GM18861 (cell line): Measurements from ENCODE around the gene TMEM167B.

Experiments
- ATAC-seq: cut with Tn5 transposase; IDR thresholded peaks from one replicate; pipeline ENCODE4 v1.9.1; 2021; ENCODE audit not compliant: unreplicated experiment

TMEM167B gene

DNA sequence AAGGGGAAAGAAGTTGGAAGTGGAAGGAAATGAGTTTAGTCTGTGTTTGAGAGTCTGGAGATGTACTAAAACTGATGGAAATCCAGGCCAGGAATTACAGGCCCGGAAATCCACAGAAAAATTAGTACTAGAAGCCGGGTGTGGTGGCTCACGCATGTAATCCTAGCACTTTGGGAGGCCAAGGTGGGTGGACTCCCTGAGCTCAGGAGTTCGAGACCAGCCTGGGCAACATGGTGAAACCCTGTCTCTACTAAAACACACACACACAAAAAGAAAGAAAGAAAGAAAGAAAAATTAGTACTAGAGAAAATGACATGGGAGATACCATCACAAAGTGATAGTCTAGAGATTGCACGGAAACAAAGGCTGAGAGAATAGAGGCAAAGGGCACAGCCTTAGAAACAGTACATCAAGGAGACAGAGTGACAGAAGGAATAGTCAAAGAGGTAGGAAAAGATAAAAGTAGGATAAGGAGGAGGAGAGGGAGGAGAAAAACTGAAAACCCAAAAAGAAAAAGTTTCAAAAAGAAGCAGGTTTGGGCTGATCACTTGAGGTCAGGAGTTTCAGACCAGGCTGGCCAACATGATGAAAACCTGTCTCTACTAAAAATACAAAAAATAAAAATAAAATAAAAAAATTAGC, 10.0 kb upstream of the TMEM167B start:
- no peak for ATAC-seq

DNA sequence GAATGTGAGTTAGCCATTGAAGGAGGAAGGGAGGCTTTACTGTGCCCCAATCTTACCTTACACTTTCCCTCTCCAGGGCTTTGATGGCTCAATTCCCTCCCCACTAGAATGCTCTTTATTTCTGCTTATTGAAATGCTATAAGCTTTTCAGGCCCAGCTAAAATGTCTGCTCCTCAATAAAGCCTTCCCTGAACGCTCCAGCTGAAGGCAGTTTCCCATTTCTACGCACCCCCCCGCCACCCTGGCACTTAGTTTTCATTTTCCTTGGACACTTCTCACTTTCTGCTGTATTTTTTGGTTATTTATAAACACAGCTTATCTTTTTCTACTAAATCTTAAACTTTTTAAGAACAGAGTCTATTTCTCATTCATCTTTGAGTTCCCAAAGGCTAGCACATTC, 7.1 kb upstream of the TMEM167B start:
- ATAC-seq = no peak

DNA sequence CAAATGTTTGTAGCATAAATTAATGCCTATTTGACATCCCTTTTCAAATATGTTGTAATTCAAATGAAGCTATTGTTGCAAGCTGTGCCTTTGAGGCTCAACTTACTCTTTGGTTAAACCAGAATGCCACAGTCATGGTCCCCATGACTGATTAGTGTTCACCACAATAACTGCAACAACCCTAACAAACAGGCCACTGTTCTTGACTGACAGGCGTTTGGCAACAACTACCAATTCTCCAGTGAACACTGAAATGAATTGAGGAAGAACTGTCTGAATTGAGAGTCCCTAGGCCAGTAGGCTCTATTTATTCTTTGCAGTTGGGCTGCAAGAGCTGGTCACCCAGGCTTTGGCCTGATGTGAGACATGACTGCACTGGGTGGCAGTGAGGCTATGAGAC, 6.6 kb upstream of the TMEM167B start:
- ATAC-seq = no peak

DNA sequence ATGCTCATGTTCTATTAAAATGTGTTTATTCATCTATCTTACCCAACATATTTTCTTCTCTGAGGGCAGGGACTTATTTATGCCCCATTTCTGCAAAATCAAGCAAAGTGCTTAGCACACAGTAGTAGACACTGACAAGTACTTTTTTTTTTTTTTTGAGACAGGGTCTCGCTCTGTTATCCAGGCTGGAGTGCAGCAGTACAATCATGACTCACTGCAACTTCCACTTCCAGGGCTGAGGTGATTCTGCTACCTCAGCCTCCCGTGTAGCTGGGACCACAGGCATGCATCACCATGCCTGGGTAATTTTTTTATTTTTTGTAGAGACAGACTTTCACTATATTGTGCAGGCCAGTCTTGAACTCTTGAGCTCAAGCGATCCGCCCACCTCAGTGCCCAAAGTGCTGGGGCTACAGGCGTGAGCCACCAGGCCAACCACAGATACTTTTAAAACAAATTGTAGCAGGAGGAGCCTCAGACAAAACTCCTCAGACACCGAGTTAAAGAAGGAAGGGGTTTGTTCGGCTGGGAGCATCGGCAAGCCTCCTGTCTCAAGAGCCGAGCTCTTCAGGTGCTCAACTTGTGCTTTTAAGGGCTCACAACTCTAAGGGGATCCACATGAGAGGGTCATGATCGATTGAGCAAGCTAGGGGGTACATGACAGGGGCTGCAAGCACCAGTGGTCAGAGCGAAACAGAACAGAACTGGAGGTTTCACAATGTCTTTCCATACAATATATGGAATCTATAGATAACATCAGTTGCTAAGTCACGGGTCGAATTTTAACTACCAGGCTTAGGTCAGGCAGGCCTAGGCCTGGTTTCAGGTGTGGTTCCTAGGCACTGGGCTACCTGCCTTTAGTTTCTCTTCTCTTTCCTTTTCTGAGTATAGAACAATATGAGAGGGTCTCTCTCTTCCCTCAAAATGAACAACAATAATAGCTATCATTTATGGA, 5.7 kb upstream of the TMEM167B start:
- ATAC-seq = no peak

DNA sequence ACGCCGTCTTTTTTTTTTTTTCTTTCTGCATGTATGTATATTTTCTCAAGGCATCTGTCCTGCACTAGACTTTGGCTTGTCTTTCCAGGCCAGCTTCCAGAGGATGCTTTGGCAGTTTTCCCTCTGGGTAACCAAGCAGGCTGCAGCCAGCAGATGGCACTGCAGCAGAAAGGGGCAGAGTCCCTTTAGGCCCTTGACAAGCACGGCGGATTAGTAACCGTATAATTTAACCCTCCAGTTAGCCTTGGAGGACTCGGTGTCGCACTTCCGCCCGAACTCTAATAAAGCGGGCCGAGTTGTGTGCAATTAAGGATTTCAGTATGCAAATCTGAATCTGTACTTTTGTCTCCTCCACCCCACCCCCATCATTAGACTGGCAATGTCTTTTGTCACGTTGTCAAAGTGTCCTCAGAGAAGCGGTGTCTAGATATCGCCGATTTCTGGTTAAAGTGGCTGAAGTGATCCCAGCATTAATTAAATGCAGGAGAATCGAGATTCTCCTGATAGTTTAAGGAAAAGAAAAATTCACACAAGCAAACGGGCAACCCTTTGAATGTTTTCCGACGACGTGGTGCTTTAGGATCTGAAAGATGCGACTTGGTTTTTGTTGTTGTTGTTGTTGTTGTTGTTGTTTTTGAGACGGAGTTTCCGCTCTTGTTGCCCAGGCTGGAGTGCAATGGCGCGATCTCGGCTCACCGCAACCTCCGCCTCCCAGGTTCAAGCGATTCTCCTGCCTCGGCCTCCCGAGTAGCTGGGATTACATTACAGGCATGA, 1.1 kb upstream of the TMEM167B start:
- peak; percentile 38 for ATAC-seq

DNA sequence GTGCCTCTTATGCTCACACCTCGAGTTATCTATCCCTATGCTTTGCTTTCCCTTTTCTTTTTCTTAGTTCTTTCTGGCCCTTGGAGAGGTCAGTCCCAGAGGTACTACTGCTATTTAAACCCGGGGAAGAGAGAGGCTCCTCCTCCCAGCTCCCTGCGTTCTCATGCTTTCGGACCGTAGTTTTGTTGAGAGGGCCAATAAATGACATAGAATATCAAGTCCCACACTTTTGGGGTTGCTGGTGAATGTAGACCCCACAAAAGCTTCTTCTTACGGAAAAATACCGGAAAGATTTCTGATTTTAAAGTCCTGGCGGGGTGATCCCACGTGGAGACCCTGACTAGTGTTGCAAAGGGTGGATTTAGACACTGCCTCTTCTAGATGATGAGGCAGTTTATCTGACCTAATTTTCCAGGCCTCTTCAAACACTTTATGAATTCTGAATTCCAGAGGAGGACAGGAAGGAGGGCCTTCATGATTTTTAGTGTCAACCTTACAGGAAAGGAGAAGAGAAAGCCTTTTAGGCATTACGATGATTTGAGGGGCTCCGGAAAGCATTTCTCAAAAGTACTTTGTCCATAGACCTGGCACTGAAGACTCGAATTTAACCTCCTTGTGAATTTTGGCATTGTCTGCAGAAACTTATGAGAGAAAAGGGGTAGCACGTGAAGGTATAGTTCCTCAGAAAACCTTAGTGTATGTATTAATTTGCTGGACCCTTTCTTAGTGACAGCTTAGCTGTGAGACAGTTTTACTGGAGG, 694 bp downstream of the TMEM167B start:
- ATAC-seq = peak; percentile 26

DNA sequence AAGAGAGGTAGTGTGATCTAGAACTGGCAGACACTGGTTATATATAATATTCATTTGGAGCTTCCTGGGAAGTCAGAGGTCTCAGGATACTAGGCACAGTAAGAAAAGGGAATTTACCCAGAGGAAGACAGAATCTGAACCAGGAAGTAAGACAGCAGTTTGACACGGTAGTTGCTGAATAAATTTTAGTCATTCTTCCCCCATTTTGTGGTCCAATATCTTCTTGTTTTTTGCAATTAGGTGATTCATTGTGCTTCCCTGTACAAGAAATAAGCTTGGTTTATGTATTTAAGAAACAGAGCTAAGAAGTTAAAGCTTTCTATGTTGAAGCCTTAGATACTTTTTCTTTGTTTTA, 1.3 kb downstream of the TMEM167B start:
- no peak for ATAC-seq

DNA sequence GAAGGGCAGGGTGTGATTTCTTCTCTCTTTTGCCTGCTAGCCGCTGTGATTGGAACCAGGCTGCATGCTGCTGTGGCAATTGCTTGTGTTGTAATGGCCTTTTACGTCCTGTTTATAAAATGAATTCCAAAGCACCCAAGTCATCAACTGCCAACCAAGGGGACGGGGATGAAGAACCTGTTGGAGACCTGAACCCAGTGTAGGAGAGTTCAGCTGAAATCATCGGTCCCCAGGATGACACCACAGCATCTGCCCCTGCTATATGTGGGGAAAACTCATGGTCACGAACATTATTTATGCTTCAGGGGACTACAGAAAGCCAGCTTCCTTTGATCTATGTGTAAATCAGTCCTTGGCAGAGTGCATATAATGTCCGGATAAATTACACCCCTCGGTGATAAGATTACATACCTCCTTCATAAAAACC, 3.8 kb downstream of the TMEM167B start:
- no peak for ATAC-seq

DNA sequence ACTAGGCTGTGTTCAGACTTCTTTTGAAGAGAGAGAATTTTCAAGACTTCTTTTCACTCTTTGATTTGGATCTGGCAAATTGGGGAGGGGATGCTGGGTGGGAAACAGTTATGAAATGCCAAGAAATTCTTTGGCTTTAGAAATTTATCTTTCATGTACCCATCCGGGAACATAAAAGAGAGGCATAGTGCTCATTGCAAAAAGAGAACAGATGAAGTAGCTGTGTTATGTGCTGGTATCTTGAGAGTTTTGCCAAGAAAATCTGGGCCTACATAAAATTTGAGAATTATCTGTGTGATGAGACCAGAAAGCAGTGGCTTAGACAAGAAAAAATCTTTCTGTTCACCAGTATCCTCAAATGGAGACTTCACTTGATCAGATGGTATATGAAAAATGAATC, 4.3 kb downstream of the TMEM167B start:
- no peak for ATAC-seq

DNA sequence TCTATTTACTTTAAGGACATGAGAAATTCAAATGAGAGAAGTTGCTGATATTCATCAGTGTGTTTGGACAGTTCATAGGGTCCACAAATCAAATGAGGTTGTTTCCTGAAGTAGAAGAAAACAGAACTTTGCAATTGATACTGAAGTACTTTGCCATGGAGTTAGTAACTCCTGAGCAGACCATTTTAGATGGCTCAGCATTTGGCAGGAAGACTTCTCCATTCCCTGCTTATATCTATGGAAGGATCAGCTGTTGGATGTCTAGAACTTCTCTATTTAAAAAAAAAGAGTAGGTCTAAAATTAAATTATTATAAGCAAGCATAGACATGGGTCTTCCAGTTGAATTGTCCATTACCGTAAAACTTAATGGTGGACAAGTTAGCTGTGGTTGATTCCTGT, 5.1 kb downstream of the TMEM167B start:
- ATAC-seq = no peak

DNA sequence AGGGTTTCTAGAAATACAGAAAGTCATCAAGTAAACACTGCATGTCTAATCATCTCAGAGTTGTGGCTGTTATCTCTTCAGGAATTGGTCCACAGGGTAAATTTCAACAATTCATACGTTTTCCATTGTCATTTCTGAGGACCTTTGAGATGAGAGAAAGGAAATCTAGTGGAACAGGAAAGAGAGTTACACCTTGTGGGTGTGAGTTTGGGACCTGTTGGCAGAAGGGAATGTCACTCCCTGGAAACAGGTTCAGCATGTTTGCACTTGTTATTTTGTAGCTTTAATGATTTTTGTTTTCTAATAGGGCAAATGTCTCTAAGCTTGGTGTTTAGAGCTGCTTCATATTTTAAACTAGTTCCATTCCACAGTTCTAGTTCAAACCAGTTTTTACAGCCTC, 5.6 kb downstream of the TMEM167B start:
- no peak for ATAC-seq

DNA sequence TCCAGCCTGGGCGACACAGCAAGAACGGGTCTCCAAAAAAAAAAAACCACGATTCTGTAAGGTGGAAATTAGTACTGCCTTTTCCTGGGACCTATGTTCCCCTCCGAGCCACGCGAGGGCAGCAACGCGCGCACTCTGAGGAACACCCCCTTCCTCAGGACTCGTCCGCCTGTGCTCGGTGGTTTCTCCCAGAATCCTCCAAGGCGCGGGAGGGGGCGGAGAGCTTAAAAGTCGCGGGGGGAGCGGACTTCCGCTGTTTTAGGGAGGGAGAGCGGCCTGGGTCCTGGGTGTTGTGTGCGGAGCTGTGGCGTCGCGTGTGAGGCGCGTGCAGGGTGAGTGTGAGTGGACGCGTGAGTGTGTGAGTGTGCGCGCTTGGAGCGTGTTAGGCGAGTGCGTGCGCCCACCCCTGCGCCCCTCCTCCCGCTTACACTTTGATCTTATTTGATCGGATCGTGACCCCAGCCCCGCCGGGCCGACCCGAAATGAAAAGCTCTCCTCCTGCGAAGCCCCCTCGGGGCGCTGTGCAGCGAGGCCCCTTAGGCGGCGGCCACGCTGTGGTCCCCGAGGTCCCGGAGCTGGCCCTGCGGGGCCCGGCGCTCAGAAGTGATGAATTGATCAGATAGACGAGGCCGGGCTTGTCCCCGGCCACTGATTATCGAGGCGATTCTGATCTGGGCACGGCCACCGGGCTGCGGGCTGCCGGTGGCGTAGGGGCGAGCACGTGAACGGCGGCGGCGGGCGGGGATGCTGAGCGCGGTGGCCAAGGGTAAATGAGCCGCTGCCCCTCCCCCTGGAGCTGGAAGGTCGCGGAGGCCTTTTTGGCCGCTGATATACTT, 9.6 kb downstream of the TMEM167B start:
- peak; percentile 80 for ATAC-seq

DNA sequence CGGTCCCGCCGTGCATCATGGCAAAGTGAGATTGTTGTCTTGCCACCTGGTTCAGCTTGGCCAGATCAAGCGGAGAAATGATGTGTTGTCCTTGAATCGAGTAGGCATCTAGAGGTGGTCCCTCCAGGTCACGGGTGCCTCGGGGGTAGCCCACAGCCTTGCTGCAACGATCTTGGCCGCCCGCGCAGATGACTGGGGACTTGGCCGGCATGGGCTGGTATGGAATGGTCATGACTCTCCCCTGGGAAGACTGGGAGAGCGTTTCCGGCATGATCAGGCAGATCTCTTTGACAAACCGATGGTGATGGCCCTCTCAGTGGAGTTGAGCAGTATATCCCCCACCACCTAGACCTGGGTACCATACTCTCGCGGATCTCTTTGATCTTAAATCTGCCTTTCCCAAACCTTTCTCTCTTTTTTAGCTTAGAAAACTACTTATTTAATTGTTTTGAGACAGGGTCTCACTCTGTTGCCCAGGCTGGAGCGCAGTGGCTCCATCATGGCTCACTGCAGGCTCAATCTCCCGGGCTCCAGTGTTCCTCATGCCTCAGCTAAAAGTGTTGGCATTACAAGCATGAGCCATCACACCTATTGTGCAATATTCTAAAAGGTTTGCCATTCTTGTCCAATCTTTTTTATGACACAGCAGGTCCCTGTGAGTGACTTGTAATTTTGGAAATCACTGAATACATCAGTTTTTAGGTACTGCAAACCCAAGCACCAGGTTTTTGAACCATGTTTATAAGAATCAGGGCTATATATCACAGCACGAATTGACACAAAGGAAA, 14.0 kb downstream of the TMEM167B start:
- ATAC-seq = no peak

DNA sequence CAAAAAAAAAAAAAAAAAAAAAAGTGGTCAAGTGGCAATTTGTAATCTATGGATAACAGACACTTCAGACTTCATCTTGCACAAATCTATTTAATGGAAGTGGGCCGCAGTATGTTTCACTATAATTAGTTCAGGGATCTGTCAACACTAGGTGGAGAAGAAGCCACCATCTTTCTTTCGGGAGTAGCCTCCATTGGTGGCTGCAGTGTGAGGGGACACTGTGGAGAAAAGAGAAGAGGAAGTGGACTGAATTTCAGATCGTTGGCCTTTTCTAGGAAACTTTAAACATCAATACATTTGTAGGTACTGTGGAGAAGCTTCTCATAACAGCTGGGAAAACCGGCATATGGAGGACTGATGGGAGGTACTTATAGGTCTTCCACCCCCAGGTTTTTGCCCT, 15.3 kb downstream of the TMEM167B start:
- ATAC-seq = no peak

DNA sequence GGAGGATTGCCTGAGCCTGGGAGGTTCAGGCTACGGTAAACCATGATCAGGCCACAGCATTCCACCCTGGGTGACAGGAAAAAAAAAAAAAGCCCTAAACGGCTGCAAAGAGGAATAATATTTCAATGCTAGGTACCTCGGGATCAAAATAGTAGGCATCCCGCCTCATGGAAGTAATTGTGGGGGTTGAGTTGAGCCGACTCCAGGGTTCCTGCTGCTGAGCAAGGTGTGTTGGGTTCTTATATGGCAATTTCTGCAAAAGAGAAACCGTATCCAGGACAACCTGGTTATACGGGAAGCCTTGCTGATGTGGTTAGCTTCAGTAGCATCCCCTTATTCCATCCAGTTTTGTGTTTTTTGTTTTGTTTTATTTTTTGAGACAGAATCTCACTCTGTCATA, 17.2 kb downstream of the TMEM167B start:
- ATAC-seq = no peak

DNA sequence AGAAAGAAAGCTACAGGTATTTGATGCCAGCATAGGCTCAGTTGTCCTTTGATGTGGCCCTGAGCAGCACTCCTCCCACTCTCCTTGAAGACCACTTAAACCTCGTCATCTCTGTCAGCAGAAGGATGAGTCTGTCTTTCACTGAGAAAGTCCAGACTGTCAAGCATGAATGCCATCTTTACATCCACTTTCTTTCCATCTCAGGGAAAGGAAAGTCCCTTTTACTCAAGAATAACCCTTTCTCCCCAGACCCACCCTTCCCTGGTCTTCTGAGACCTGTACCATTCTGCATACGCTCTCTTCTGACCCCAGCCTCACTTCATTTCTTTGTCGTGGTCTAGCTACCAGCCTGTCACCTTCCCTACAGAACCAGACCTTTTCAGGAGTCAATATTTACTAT, 19.3 kb downstream of the TMEM167B start:
- ATAC-seq = no peak

DNA sequence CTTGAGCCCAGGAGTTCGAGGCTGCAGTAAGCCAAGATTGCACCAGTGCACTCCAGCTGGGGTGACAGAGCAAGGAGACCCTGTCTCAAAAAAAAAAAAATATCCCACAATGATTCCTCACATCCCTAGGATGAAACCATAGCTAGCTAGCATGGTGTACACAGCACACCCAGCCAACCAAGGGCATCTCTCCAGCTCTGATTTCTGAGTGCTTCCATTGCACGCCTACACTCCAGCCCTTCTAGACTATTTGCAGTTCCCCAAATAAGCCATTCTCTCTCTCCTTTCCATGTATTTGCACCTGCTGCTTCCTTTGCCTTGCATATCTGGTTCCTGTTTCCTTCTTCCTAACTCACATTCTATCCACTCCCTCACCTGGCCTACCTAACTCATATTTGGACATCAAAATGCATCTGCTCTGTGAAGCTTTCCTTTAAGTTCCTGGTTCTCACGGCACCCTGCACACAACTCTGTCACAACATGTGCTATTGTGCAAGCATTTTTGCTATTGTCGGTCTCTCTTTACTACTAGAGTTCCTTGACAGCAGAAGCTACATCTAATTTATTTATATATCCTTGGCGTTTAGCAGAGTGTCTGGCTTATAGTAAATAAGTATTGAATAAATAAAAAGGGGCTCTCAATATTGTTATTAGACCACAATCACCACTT, 21.0 kb downstream of the TMEM167B start:
- no peak for ATAC-seq

DNA sequence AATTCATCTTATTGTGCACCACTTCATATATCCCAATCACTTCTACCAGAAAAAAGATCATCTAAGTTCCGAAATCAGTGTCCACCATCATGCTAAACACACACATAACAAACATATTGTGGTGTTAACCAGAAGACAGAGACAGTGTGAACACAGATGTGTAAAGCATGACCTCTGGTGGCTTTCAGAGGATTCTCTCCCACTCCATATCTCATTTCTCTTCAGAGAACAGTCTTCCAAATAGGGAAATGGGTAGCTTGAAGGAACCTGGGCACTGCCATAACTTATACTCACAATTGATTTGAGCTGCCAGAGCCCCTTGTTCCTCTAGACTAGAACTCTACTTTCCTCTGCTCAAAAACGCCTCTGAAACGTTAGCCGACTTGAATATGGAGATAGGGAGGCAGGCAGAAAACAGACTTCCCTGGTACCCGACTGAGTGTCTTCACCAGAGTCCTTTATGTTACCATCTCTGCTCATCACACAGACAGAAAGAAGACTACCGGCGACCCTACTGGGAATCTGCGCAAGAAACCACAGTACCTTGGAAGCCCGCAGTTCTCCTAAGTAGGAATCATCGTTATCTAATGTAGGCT, 21.6 kb downstream of the TMEM167B start:
- ATAC-seq = peak; percentile 48
